Tibial artery (tissue), 4 donors: ENCODE data around the gene PKDCC.

Experiments
- DNase-seq, 2 donors: peaks; one replicate each; pipeline ENCODE4 v3.0.0-alpha.2; 2019
- H3K27ac ChIP-seq, 2 donors: fragments of 200-600 bp; sonication (generic) in 1 of 2; 1 replicate in 1 of 2; 2 replicates in 1 of 2; pipeline ENCODE4 v1.5.1; 2018 to 2019; ENCODE audit warnings: mild to moderate bottlenecking in 1 of 2
- H3K27me3 ChIP-seq, 2 donors: fragments of 200-600 bp; sonication (generic) in 1 of 2; one replicate each; pipeline versions ENCODE4 v1.5.1 to v1.6.0; 2016 to 2019
- H3K36me3 ChIP-seq, 3 donors: fragments of 200-600 bp; sonication (generic) in 2 of 3; one replicate each; pipeline ENCODE4 v1.5.1; 2016 to 2019; ENCODE audit warnings: mild to moderate bottlenecking in 2 of 3
- H3K4me1 ChIP-seq, 4 donors: fragments of 200-600 bp; sonication (generic) in 2 of 4; 1 replicate in 3 of 4; 2 replicates in 1 of 4; pipeline ENCODE4 v1.5.1; 2016 to 2019
- H3K4me3 ChIP-seq, 2 donors: fragments of 200-600 bp; sonication (generic) in 1 of 2; 1 replicate in 1 of 2; 2 replicates in 1 of 2; pipeline ENCODE4 v1.5.1; 2018 to 2019; ENCODE audit warnings: mild to moderate bottlenecking in 2 of 2
- H3K9me3 ChIP-seq, 3 donors: fragments of 200-600 bp; sonication (generic) in 1 of 3; one replicate each; pipeline ENCODE4 v1.5.1; 2016 to 2019
- CTCF ChIP-seq, 2 experiments: fragments of 200-600 bp in 1 of 2; fragments of 450-650 bp in 1 of 2; IDR thresholded peaks; one replicate each; pipeline ENCODE4 v1.5.1; 2017 to 2019; ENCODE audit warnings: antibody characterized with exemption in 2 of 2, mild to moderate bottlenecking in 1 of 2, moderate library complexity in 1 of 2
- intact Hi-C: fragments of 100-400 bp; cut with DNase I; formaldehyde crosslinking; loops from one replicate; pipeline ENCODE4 v1.15.0; 2023; ENCODE audit warnings: low total_unique reads

The PKDCC gene

GRCh38 chr2:42067521-42067920 lies 19.7 kb downstream of the PKDCC start:
- no peaks in the 10 kb centered on the region for H3K27me3 ChIP-seq
- H3K9me3 ChIP-seq = no peaks in the 10 kb centered on the region
- H3K27ac ChIP-seq = peak overlapping the region in 1 of 2 donors; percentile 30
- no peak overlapping the region for H3K4me3 ChIP-seq
- peaks cover 0 to 40% (median 15%) of the 10 kb centered on the region in 4 donors for H3K4me1 ChIP-seq
- no peak for DNase-seq
- H3K36me3 ChIP-seq = no peaks in the 10 kb centered on the region
- no peak for TF ChIP-seq CTCF (IDR thresholded peaks at IDR 0.05)
- intact Hi-C loops = no loop called here

GRCh38 chr2:42068571-42069178 lies 20.9 kb downstream of the PKDCC start:
- peaks cover 0 to 29% (median 14%) of the 10 kb centered on the region in 4 donors for H3K4me1 ChIP-seq
- no peak overlapping the region for H3K27ac ChIP-seq
- no peak overlapping the region for H3K4me3 ChIP-seq
- no peak for DNase-seq
- H3K36me3 ChIP-seq = no peaks in the 10 kb centered on the region
- H3K27me3 ChIP-seq = no peaks in the 10 kb centered on the region
- H3K9me3 ChIP-seq = no peaks in the 10 kb centered on the region
- TF ChIP-seq CTCF (IDR thresholded peaks at IDR 0.05) = no peak
- intact Hi-C loops = no loop called here

- DNase-seq = no peak
- no peaks in the 10 kb centered on the region for H3K36me3 ChIP-seq
- TF ChIP-seq CTCF (IDR thresholded peaks at IDR 0.05) = no peak
- no peaks in the 10 kb centered on the region for H3K27me3 ChIP-seq
- intact Hi-C loops = no loop called here
- H3K4me1 ChIP-seq = peaks cover 0 to 20% (median 6%) of the 10 kb centered on the region in 4 donors
- no peaks in the 10 kb centered on the region for H3K9me3 ChIP-seq
- no peak overlapping the region for H3K4me3 ChIP-seq
- no peak overlapping the region for H3K27ac ChIP-seq
Observed at GRCh38 chr2:42069568-42069967, 21.7 kb downstream of the PKDCC start.

GRCh38 chr2:42071791-42072190 lies 24.0 kb downstream of the PKDCC start:
- intact Hi-C loops = no loop called here

GRCh38 chr2:42072349-42073118 lies 24.7 kb downstream of the PKDCC start:
- TF ChIP-seq CTCF (IDR thresholded peaks at IDR 0.05) = no peak
- Histone ChIP-seq H3K4me3 (no peak overlapping the region), H3K27me3 (no peaks in the 10 kb centered on the region), H3K36me3 (no peaks in the 10 kb centered on the region), H3K9me3 (no peaks in the 10 kb centered on the region), H3K27ac (no peak overlapping the region), H3K4me1 (peaks cover 0 to 9% (median 3%) of the 10 kb centered on the region in 4 donors)
- DNase-seq = no peak
- intact Hi-C loops = no loop called here

More at GRCh38 chr2:42071791-42072190, 24.0 kb downstream of the PKDCC start:
- TF ChIP-seq CTCF (IDR thresholded peaks at IDR 0.05) = no peak
- no peaks in the 10 kb centered on the region for H3K27me3 ChIP-seq
- H3K27ac ChIP-seq = no peak overlapping the region
- H3K9me3 ChIP-seq = no peaks in the 10 kb centered on the region
- DNase-seq = no peak
- no peak overlapping the region for H3K4me3 ChIP-seq
- H3K36me3 ChIP-seq = no peaks in the 10 kb centered on the region
- H3K4me1 ChIP-seq = peaks cover 0 to 13% (median 3%) of the 10 kb centered on the region in 4 donors
